ENCODE results near the gene TXNRD1.

The TXNRD1 gene

DNA sequence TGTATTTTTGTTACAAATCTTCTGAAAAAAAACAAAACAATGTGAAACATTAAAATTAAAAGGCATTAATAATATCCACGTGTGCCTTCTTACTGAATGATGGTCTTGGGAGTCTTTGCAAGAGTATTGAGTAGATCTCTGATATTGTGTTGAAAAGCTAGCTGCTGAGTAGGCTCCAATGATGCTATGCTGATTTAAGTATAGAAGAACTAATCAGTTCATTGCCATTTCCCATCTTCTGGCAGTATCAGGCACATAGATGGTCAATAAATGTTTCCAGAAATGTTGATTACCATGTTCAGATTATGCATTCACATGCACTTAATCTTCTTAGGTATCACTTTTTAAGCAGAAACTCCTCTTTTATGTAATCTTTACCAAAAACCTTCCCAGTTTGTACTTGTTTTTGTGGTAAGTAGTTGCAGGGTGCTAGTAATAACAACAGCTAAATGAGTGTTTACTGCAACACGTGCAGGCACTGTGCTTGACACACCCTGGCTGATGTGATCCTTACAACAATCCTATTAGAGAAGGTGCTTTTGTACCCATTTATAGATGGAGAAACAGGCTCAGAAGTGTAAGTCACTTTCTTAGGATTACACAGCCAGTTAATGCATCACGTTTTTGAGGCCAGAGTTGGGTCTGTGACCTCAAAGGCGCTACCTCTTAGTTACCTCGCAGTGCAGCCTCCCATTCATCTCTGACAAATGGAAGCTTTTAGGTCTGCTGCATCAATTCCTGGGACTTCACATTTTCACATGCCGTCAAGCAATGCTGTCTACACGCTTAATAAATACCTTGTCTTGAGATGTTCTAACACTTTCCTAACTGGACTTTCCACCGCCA, 134.9 kb downstream of the TXNRD1 start:
- DNase-seq (ENCODE audit: low read depth in 2 of 2), result no peak

DNA sequence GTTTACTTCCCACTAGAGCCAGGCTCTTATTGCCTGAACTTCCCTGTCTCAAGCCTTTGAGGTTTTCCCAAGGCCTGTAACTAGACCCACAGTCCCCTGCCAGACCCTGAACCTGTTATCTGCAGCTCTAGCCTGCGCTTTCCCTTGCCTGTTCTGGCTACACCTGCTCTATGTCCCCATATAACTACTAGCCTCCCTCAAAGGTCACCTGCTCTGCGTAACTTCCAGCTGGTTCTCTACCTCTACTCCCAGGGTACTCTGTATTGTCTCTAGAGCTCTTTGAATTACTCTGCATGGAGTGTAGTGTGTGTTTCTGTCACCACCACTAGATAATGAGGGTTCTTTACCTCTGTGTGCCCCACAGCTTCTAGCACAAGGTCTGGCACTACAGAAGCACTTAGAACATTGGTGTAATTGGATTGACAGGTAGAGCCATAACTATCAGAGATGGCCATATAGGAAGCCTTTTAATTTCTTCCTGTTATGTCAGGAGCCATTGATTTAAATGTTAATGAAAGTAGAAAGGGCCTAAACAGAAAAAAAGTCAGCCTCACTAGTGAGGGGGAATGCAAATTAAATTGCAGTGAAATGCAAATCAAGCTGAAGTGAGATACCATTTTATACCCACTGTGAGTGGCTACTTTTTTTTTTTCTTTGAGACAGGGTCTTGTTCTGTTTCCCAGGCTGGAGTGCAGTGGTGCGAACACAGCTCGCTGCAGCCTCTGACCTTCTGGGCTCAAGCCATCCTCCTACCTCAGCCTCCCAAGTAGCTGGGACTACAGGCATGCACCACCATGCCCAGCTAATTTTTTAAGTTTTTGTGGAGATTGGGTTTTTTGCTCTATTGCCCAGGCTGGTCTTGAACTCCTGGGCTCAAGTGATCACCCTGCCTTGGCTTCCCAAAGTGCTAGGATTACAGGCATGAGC, 135.7 kb downstream of the TXNRD1 start:
- no peak for DNase-seq (ENCODE audit: low read depth in 2 of 2)

DNA sequence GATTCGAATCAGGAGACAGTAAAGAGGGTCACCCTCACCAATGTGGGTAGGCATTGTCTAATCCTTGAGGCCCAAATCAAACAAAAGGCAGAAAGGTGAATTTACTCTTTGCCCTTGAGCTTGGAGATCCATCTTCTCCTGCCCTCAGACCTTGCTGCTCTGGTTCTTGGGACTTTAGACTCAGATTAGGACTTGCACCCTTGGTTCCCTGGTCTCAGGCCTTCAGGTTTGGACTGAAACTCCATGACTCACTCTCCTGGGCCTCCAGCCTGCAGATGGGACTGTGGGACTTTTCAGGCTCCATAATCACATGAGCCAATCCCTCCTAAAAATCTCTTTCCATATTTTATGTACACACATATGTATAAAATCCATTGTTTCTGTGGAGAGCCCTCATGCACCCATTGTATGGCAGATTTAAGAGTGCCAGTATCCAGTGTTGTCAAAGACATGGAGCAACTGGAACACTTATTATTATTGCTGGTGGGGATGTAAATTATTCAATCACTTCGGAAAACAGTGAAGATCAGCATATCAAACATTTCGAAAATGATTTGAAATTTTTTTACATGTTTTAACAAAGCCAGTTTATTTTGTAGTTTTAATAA, 136.6 kb downstream of the TXNRD1 start:
- no peak for DNase-seq (ENCODE audit: low read depth in 2 of 2)

DNA sequence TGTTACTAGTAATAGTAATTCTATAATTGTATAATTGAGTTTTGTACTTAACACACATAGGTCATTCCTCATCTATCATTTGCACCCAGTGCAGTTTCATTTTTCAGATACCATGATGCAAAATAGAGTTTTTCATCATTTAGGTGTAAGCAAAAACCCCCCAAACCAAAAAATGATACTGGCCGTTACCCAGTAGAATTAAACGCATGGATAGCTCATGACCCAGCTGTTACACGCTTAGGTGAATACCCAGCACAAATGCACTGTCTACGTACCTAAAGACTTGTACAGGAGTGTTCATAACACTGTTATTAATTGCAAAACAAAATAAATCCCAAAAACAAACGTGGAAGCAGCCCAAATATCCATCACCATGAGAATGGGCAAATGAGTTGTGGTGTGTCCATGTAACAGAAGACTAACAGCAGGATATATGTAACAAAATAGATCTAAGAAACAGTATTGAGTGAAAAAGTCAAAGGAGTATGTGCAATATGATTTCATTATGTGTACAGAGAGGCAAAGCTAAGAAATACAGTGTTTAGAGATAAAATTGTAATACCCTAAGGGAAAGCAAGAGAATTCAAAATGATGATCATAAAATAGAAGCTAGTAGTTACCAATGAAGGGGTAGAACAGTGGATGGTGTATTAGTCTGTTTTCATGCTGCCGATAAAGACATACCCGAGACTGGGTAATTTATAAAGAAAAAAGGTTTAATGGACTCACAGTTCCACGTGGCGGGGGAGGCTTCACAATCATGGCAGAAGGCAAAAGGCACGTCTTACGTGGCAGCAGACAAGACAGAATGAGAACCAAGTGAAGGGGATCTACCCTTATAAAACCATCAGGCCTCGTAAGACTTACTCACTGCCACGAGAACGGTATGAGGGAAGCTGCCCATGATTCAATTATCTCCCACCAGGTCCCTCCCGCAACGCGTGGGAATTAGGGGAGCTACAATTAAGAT, 137.7 kb downstream of the TXNRD1 start:
- no peak for DNase-seq (ENCODE audit: low read depth in 2 of 2)

DNA sequence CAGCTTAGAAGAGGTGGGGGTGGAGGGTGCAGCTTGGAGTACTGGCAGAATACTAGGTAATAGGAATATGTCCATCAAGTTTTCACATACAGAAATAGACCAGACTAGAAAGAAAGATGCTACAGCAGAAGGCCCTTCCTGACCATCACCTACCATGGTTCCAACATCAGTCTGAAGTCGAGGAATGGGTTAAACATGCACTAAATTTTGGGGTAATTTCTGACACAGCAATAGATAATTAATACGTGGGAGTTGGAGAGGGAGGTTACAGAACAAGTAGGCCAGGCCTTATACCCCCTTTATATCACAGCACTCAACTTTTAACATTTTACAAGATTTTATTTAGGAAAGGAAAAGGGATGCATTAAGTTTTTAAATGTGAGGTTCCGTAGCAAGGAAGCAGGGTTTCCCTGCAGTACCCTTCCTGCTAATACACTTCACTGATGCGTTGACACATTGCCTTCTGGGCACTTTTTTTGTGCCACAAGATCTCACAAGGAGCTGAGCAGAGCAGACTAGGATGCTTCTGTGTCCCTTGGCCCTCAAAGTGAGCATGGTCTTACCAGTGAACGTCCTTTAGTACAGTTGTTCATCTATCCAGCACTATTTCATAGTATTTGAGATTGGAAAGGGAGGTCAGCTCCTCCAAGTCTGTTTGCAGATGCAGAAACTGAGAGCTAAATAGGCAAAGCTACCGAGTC, 138.7 kb downstream of the TXNRD1 start:
- DNase-seq (ENCODE audit: low read depth in 2 of 2), result no peak

DNA sequence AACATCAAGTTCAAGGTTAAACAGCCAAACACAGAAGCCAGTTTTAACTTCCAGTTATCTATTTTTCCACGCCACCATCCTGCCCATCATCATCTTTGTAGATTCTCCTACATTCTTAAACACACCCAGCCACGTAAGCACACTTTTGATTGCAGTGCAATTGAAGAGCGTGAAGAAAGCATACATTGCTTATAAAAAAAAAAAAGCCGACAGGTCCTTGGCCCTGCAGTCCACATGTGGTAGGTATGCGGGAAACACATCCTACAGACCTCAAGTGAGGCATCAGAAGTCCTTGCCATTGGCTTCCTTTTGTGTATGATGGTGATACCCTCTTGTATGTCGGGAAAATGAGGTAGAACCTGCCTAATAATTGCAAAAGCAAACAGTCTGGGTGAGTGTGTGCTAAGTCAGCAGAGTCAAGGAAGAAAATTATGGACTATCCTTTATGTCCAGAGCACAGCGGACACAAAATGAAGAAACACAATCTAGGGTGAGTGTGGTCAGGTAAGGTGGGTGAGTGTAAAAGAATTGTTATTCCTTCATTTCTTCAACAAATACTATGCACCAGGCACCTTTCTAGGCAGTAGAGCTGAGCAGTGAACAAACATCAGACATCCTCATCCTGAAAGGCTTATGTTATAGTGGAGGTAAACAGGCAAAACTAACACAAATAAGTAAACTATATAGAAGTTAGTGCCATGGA, 139.4 kb downstream of the TXNRD1 start:
- no peak for DNase-seq (ENCODE audit: low read depth in 2 of 2)

DNA sequence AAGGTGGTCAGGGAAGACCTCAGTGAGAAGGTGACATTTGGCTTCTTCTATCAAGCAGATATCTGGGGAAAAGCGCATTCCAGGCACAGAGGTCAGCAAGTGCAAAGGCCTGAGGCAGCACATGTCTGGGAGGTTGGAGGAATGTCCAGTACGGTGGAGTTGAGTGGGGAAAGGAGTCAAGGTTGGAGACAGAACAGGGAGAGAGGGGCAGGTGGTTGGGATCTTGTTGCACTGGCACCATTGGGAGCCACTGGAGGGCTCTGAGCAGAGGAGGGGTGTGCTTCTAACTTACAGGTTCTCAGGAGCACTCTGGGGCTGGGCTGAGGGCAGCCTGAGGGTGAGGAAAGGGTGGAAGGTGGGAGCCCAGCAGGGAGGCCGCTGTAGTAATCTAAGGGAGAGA, 140.1 kb downstream of the TXNRD1 start:
- no peak for DNase-seq (ENCODE audit: low read depth in 2 of 2)

DNA sequence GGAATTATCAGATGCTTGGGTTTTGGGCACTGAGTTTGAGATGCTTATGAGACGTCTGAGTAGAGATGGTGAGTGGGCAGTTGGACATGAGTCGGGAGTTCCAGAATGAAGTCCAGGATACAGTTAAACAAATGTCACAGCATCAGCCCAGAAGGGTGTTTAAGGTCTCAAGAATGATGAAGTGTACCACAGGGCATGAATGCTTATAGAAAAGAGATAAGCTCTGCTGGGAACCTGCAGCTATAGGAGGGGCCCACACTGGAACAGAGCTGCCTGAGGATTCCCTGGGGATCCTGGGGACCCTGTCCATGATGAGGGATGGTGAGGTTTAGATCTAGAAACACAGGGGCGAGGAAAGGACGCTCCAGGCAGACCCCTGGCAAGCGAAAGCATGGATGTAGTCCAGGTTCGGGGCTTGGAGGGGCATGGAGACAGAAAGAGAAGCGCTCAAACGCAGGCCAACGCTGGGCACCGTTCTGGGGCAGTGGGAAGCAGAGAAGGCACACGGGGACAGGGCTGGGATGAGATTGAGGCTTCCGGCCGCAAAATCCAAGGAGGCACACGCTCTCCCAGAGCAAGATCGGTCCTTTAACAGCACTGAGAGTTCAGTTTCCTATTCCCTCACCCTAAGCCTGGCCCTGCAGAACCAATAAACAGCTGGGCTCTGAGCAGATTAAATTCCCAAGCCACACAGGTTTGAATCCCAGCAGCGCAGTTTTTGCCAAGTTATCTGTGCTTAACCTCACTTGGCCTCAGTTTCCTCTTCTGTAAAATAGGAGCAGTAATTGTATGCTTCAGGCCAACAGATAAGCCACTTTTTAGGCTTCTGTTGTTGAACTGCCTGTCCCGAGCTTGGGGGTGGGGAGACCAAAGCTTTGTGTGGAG, 140.9 kb downstream of the TXNRD1 start:
- DNase-seq (ENCODE audit: low read depth in 2 of 2), result no peak

DNA sequence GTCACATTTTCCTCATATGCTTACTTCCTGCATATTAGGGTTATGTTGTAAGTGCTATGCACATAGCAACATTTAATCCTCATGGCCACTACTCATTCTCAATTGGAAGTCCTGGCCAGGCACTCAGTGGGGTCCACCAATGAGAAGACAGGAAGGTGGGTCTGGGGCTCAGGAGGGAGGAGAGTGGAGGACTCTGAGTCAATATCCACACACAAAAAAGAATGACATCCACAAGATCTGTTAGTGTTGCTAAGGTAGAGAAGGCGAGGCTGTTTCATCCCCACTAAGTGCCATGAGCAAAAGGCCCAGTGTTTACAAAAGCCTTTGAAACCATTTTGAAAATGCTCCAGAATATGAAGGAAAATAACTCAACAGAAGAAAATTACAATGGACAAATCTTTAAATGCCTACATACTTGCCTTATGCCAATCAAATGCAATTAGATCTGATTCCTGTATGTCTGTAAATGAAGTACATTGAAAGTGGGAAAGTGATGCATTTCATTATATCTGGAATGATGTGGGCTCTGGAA, 141.9 kb downstream of the TXNRD1 start:
- no peak for DNase-seq (ENCODE audit: low read depth in 2 of 2)

DNA sequence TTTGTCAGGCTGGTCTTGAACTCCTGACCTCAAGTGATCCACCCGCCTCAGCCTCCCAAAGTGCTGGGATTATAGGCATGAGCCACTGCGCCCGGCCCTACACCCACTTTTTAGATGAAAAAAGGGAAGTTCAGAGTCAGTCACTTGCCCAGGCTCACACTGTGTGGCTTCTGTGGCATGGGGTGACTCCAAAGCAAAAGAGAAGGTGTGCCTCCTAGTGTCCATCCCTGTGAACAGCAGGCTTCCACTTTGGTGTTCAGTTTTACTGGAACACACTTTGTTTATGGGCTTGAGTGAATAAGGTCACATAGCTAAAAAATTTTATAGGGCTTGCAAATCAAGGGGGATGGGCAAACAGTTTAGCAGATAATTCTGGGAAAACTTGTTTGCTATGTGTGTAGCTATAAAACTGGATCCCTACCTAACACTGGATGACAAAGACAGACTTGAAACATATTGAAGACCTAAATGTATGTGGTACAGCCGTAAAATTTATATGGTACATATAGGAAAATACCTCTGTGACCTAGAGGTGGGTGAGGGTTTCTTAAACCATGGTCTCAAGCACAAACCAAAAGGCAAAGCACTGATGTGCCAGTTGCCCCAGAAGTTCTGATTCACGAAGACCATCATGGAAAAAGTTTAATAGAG, 142.9 kb downstream of the TXNRD1 start:
- DNase-seq (ENCODE audit: low read depth in 2 of 2), result no peak

DNA sequence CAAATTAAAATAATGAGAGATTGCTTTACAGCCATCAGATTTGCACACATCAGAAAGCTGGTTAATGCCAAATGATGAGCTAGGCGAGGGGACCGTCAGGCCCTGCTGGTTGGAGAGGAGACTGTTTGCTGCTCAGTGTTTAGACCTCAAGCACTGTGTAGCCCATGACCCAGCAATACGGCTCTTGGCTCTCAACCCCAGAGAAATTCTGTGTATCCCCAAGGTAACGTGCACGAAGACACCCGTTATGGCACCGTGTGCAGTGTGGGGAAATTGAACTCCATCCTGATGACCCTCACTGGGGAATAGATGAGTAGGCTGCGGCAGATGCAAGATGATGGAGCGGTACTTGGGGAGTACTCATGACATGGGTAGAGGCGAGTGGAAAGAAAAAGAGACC, 143.6 kb downstream of the TXNRD1 start:
- no peak for DNase-seq (ENCODE audit: low read depth in 2 of 2)

DNA sequence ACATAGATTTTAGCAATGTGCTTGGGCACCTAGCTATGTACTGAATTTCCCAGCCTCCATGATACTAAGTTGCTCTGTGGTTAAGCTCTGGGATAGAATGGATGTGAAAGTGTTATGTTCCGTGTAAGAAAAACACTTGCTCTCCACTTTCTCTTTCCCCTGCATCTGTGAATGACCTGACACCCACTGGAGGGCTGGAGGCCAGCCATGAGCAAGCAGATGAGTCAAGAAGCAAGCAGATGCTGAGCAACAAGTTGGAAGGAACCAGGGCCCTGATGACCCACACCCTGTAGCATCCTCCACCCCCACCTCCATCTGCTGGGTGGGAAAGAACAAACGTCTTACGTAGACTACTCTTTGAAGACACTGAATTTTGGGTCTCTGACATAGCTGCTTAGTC, 144.6 kb downstream of the TXNRD1 start:
- no peak for DNase-seq (ENCODE audit: low read depth in 2 of 2)

DNA sequence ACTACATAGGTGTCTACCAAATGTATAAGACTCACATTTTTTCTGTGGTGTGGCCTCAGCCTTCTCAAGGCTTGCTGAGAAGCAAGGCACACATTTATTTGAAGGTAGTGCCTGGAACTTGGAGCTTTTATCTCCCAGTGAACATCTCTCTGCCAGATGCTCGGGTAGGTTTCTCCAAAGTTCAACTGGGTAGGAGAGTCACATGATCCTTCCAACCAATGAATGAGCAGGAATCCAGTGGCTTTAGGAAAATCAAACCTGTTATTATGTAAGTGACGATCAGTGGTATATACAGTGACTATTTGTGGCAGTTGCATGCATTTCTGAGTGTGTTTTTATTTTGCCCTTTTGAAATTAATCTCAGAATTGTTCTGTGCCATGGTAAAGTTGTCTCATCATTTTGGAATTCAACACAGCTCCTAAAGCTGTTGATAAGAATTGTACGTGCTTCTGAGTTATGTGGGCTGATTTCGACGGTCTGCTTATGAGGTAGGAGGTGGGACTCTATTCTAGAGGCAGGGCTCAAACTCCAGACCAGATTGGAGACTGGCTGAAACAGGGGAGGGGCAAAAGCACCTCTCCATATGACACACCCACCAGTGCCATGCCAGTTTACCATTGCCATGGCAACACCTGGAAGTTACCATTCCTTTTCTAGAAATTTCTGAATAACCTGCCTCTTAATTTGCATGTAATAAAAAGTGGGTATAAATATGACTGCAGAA, 145.6 kb downstream of the TXNRD1 start:
- DNase-seq (ENCODE audit: low read depth in 2 of 2), result no peak

DNA sequence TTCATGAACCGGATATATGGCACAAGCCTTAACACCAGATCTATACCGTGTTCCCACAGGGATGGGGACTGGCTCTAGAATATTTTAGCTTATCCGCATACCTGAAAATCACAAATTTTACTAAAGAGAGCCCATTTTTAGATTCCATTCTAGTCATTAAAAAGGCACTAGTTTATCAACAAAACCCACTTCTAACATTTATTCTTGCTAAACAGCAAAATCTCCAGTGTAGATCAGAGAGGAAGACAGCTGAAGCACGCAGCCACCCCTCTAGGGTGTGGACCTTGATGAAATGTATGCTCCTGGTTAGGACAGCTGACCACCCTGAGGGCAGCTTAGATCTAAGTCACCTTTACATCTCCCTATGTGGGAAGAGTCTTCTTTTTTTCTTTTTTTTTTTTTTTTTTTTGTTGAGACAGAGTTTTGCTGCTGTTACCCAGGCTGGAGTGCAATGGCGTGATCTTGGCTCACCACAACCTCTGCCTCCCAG, 150.4 kb downstream of the TXNRD1 start:
- DNase-seq (ENCODE audit: low read depth in 2 of 2), result no peak

DNA sequence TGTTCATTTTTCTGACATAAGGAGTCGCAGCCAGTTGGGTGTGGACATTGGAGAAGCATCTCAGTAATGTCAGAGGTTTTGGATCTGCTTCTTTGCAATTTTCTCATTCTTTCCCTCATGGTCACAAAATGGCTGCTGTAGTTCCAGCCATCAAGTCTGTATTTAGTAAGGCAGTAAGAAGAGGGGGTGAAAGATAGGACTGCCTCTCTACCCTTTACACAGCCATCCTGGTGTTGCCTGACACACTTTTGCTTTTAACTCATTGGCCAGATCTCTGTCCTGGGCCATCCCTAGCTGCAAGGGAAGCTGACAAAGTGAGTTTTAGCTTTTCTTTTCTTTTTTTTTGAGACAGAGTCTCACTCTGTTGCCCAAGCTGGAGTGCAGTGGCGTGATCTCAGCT, 154.1 kb downstream of the TXNRD1 start:
- no peak for DNase-seq (ENCODE audit: low read depth in 2 of 2)

DNA sequence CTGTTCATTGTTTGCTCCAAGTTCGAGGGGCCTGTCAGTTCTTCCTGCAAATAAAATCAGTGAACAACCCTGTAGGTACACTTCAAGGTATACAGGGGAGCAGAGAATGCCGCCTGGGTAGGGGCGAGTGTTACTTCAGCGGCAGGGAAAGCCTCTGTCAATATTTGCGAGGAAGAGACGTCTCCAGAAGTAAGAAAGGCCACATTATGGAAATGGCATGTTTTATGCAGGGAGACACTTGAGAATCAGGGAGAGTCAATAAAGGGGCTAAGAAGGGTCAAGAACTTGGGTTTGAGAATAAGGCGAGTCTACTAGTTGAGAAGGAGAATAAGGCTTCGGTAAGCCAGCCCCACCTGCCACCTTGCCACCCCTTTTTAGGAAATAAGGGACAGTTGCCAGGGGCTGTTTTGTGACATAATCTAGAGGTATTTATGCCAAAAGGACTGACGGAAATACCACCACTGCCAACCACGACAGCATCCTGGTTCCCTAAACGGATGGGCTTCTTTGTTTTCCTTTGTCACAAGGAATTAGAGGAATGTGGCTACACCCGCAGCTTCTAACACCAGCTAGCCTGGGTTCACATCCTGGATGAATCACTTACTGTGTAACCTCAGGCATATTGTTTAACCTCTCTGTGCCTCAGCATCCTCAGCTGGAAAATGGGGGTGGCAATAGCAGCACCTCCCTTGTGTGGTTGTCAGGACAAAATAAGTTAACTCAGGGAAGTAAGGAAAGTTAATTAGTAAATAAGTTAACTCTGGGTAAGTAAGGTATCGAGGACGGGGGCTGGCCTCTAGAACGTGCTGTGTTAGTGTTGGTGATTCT, 155.7 kb downstream of the TXNRD1 start:
- DNase-seq (ENCODE audit: low read depth in 2 of 2), result no peak

All from fibroblast of skin of left biceps (primary cell).